ENCODE results near the gene IQGAP2.

Gene IQGAP2

DNA sequence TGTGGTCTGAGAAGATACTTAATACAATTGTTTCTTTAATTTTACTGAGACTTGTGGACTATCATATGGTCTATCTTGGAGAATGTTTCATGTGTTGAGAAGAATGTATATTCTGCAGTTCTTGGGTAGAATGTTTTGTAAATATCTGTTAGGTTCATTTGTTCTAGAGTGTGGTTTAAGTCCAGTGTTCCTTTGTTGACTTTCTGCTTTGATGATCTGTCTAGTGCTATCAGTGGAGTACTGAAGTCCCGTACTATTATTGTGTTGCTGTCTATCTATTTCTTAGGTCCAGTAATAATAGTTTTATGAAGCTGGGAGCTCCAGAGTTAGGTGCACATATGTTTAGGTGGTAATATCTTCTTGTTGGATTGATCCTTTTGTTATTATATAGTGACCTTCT is 36.1 kb downstream of the IQGAP2 start:
- H2BK12ac ChIP-seq (ENCODE audit: low read length) = no peak overlapping the region
- H2BK120ac ChIP-seq (ENCODE audit: low read depth, low read length) = no peak overlapping the region
- no peak overlapping the region for H3K4me2 ChIP-seq (ENCODE audit: insufficient read depth, low read length, poor library complexity, severe bottlenecking)
- no peak for DNase-seq (ENCODE audit: low spot score)
- no peak overlapping the region for H2BK15ac ChIP-seq (ENCODE audit: low read length)
- H3K9me3 ChIP-seq (replicated peaks in 1 of 2; ENCODE audit: control insufficient read depth in 2 of 2, insufficient read depth in 1 of 2, low read depth in 1 of 2, low read length in 2 of 2) = peaks cover 2 to 17% of the 10 kb centered on the region in 2 donors
- H3K27ac ChIP-seq (replicated peaks; ENCODE audit: low read length) = no peak overlapping the region
- H3K4ac ChIP-seq (ENCODE audit: low read length) = no peak overlapping the region
- H3K36me3 ChIP-seq (replicated peaks in 1 of 2; ENCODE audit: control insufficient read depth in 2 of 2, insufficient read depth in 2 of 2, low read length in 2 of 2) = no peaks in the 10 kb centered on the region
- H3K9ac ChIP-seq (ENCODE audit: low read depth, low read length, poor library complexity) = no peak overlapping the region
- no peaks in the 10 kb centered on the region for H3K27me3 ChIP-seq (ENCODE audit: control insufficient read depth in 3 of 3, insufficient read depth in 3 of 3, low read depth in 1 of 3, low read length in 3 of 3)
- H3K79me1 ChIP-seq (ENCODE audit: low read depth, low read length) = peaks cover 2% of the 10 kb centered on the region
- no CpG with 5 or more reads among the region's 1 CpG for WGBS, 2 donors (ENCODE audit: extremely low coverage in 2 of 2, insufficient read length in 2 of 2, insufficient replicate concordance in 1 of 2)
- H2AK5ac ChIP-seq (ENCODE audit: low read depth, low read length) = no peak overlapping the region
- H2BK5ac ChIP-seq (ENCODE audit: low read length) = no peak overlapping the region
- H3K23ac ChIP-seq (ENCODE audit: low read depth, low read length, poor library complexity) = no peak overlapping the region
- H2AFZ ChIP-seq (ENCODE audit: low read length) = no peak overlapping the region
- H3K4me1 ChIP-seq (ENCODE audit: control insufficient read depth in 2 of 2, insufficient read depth in 1 of 2, low read depth in 1 of 2, low read length in 2 of 2) = no peaks in the 10 kb centered on the region
- H4K8ac ChIP-seq (ENCODE audit: low read depth, low read length) = no peak overlapping the region
- H3K14ac ChIP-seq (ENCODE audit: low read length) = no peak overlapping the region
- no peak overlapping the region for H3K4me3 ChIP-seq (ENCODE audit: low read length in 2 of 2)
- no peak overlapping the region for H3K18ac ChIP-seq (ENCODE audit: low read length)
- H4K91ac ChIP-seq (ENCODE audit: low read depth, low read length, poor library complexity) = no peak overlapping the region

DNA sequence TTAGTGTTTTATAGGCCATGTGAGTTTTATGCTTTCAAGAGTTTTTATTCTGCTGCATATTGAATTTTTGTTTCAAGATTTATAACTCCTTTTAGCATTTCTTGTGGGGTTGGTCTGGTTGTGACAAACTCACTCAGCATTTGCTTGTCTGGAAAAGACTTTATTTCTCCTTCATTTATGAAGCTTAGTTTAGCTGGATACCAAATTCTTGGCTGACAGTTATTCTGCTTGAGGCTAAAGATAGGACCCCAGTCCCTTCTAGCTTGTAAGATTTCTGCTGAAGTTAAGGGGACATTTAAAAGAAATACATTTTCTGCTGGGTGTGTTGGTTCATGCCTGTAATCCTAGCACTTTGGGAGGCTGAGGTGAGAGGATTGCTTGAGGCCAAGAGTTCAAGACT is 36.8 kb downstream of the IQGAP2 start:
- Histone ChIP-seq H3K4ac (ENCODE audit: low read length) (no peak overlapping the region), H2BK120ac (ENCODE audit: low read depth, low read length) (no peak overlapping the region), H2AFZ (ENCODE audit: low read length) (no peak overlapping the region), H3K36me3 (replicated peaks in 1 of 2; ENCODE audit: control insufficient read depth in 2 of 2, insufficient read depth in 2 of 2, low read length in 2 of 2) (no peaks in the 10 kb centered on the region), H3K4me2 (ENCODE audit: insufficient read depth, low read length, poor library complexity, severe bottlenecking) (no peak overlapping the region), H3K27me3 (ENCODE audit: control insufficient read depth in 3 of 3, insufficient read depth in 3 of 3, low read depth in 1 of 3, low read length in 3 of 3) (no peaks in the 10 kb centered on the region), H3K23ac (ENCODE audit: low read depth, low read length, poor library complexity) (no peak overlapping the region), H2BK15ac (ENCODE audit: low read length) (no peak overlapping the region), H2BK12ac (ENCODE audit: low read length) (no peak overlapping the region), H4K8ac (ENCODE audit: low read depth, low read length) (no peak overlapping the region), H3K18ac (ENCODE audit: low read length) (no peak overlapping the region), H2AK5ac (ENCODE audit: low read depth, low read length) (no peak overlapping the region), H4K91ac (ENCODE audit: low read depth, low read length, poor library complexity) (no peak overlapping the region), H3K4me3 (ENCODE audit: low read length in 2 of 2) (no peak overlapping the region), H3K79me1 (ENCODE audit: low read depth, low read length) (peaks cover 2% of the 10 kb centered on the region), H3K9me3 (replicated peaks in 1 of 2; ENCODE audit: control insufficient read depth in 2 of 2, insufficient read depth in 1 of 2, low read depth in 1 of 2, low read length in 2 of 2) (peaks cover 2 to 17% of the 10 kb centered on the region in 2 donors), H3K14ac (ENCODE audit: low read length) (no peak overlapping the region), H3K4me1 (ENCODE audit: control insufficient read depth in 2 of 2, insufficient read depth in 1 of 2, low read depth in 1 of 2, low read length in 2 of 2) (no peaks in the 10 kb centered on the region), H3K9ac (ENCODE audit: low read depth, low read length, poor library complexity) (no peak overlapping the region), H3K27ac (replicated peaks; ENCODE audit: low read length) (no peak overlapping the region), H2BK5ac (ENCODE audit: low read length) (no peak overlapping the region)
- DNase-seq (ENCODE audit: low spot score) = no peak

DNA sequence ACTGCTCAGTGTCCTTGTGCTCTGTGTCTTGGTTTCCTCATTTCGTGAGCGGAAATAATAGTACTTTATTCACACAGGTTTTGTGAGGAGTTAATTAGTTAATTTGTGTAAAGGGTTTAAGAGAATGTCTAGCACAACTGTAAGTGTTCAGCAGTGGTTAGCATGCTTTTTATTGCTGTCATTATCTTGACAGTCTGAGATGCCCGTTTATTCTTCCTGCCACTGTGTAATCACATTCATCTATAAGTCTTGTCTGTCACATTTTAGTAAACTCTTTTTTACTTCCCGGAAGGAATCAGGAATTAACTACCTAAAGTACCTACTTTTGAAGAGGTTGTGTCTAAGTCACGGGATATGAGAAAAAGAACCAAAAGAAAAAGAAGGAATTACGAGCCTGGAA is 38.0 kb downstream of the IQGAP2 start:
- no peaks in the 10 kb centered on the region for H3K4me1 ChIP-seq (ENCODE audit: control insufficient read depth in 2 of 2, insufficient read depth in 1 of 2, low read depth in 1 of 2, low read length in 2 of 2)
- H3K23ac ChIP-seq (ENCODE audit: low read depth, low read length, poor library complexity) = no peak overlapping the region
- no peak overlapping the region for H3K18ac ChIP-seq (ENCODE audit: low read length)
- no peak overlapping the region for H3K4me2 ChIP-seq (ENCODE audit: insufficient read depth, low read length, poor library complexity, severe bottlenecking)
- H3K79me1 ChIP-seq (ENCODE audit: low read depth, low read length) = peaks cover 2% of the 10 kb centered on the region
- H2BK120ac ChIP-seq (ENCODE audit: low read depth, low read length) = no peak overlapping the region
- no peak overlapping the region for H2BK15ac ChIP-seq (ENCODE audit: low read length)
- H4K8ac ChIP-seq (ENCODE audit: low read depth, low read length) = no peak overlapping the region
- peaks cover 2 to 17% of the 10 kb centered on the region in 2 donors for H3K9me3 ChIP-seq (replicated peaks in 1 of 2; ENCODE audit: control insufficient read depth in 2 of 2, insufficient read depth in 1 of 2, low read depth in 1 of 2, low read length in 2 of 2)
- no peak overlapping the region for H3K14ac ChIP-seq (ENCODE audit: low read length)
- WGBS, 2 donors (ENCODE audit: extremely low coverage in 2 of 2, insufficient read length in 2 of 2, insufficient replicate concordance in 1 of 2) = no CpG with 5 or more reads among the region's 6 CpGs
- no peak for DNase-seq (ENCODE audit: low spot score)
- no peak overlapping the region for H3K9ac ChIP-seq (ENCODE audit: low read depth, low read length, poor library complexity)
- H3K4ac ChIP-seq (ENCODE audit: low read length) = no peak overlapping the region
- H3K27me3 ChIP-seq (ENCODE audit: control insufficient read depth in 3 of 3, insufficient read depth in 3 of 3, low read depth in 1 of 3, low read length in 3 of 3) = no peaks in the 10 kb centered on the region
- no peak overlapping the region for H3K27ac ChIP-seq (replicated peaks; ENCODE audit: low read length)
- H4K91ac ChIP-seq (ENCODE audit: low read depth, low read length, poor library complexity) = no peak overlapping the region
- no peak overlapping the region for H3K4me3 ChIP-seq (ENCODE audit: low read length in 2 of 2)
- no peak overlapping the region for H2AK5ac ChIP-seq (ENCODE audit: low read depth, low read length)
- no peak overlapping the region for H2BK12ac ChIP-seq (ENCODE audit: low read length)
- no peak overlapping the region for H2AFZ ChIP-seq (ENCODE audit: low read length)
- no peak overlapping the region for H2BK5ac ChIP-seq (ENCODE audit: low read length)
- H3K36me3 ChIP-seq (replicated peaks in 1 of 2; ENCODE audit: control insufficient read depth in 2 of 2, insufficient read depth in 2 of 2, low read length in 2 of 2) = no peaks in the 10 kb centered on the region

DNA sequence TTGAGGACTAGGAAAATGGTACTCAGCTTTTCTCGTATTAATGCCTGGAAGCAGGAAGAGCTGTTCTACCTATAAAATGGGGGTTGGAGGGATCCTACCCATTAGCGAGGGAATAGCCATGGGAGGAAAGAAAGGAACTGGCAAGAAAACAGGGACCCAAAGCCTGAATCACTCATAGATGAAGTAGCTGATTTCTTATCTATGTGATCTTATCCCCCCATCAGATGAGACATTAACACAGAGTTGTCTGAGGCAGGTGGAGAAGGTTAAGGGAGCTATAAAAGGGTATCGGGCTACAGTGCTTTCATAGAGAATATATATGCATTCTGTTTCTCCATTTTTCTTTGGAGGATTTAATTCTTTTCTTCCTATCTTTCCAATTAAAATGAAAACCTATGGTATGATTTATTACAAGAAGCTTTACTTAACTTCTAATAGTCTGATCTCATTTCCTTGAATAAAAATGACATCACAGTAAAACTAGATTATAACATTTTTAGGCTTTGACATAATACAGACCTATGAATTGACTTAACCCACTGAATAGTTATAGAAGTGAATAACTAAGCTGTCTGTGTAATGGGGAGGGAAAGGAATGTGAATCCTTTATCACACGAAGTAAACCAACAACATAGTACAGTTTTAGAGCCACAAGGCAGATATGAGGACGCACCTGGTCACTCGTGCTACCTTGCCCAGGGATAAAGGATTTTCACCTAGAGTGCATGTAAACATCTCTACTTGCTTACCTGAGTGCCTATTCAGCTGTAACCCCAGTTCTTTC is 39.0 kb downstream of the IQGAP2 start:
- Histone ChIP-seq H2AK5ac (ENCODE audit: low read depth, low read length) (no peak overlapping the region), H4K91ac (ENCODE audit: low read depth, low read length, poor library complexity) (no peak overlapping the region), H3K27me3 (ENCODE audit: control insufficient read depth in 3 of 3, insufficient read depth in 3 of 3, low read depth in 1 of 3, low read length in 3 of 3) (no peaks in the 10 kb centered on the region), H3K27ac (replicated peaks; ENCODE audit: low read length) (no peak overlapping the region), H3K9ac (ENCODE audit: low read depth, low read length, poor library complexity) (no peak overlapping the region), H2BK12ac (ENCODE audit: low read length) (no peak overlapping the region), H2BK120ac (ENCODE audit: low read depth, low read length) (no peak overlapping the region), H2BK5ac (ENCODE audit: low read length) (no peak overlapping the region), H3K23ac (ENCODE audit: low read depth, low read length, poor library complexity) (no peak overlapping the region), H4K8ac (ENCODE audit: low read depth, low read length) (no peak overlapping the region), H3K18ac (ENCODE audit: low read length) (no peak overlapping the region), H3K4ac (ENCODE audit: low read length) (no peak overlapping the region), H2AFZ (ENCODE audit: low read length) (no peak overlapping the region), H3K79me1 (ENCODE audit: low read depth, low read length) (peaks cover 2% of the 10 kb centered on the region), H3K4me1 (ENCODE audit: control insufficient read depth in 2 of 2, insufficient read depth in 1 of 2, low read depth in 1 of 2, low read length in 2 of 2) (no peaks in the 10 kb centered on the region), H3K36me3 (replicated peaks in 1 of 2; ENCODE audit: control insufficient read depth in 2 of 2, insufficient read depth in 2 of 2, low read length in 2 of 2) (no peaks in the 10 kb centered on the region), H3K4me2 (ENCODE audit: insufficient read depth, low read length, poor library complexity, severe bottlenecking) (no peak overlapping the region), H3K4me3 (ENCODE audit: low read length in 2 of 2) (no peak overlapping the region), H2BK15ac (ENCODE audit: low read length) (no peak overlapping the region), H3K9me3 (replicated peaks in 1 of 2; ENCODE audit: control insufficient read depth in 2 of 2, insufficient read depth in 1 of 2, low read depth in 1 of 2, low read length in 2 of 2) (peaks cover 2 to 17% of the 10 kb centered on the region in 2 donors), H3K14ac (ENCODE audit: low read length) (no peak overlapping the region)
- WGBS, 2 donors (ENCODE audit: extremely low coverage in 2 of 2, insufficient read length in 2 of 2, insufficient replicate concordance in 1 of 2) = no CpG with 5 or more reads among the region's 6 CpGs
- no peak for DNase-seq (ENCODE audit: low spot score)

All from neuronal stem cell (in vitro differentiated cells).